Liver (tissue), 9 donors: ENCODE data around the gene DPY19L3. TPM values are rescaled to one million over a fixed set of nuclear protein-coding genes. Genes with fewer than 3 reads are reported as not detected.

ENCODE experiments used
- DNase-seq: peaks from one replicate; pipeline ENCODE4 v3.0.0-alpha.2; 2017; ENCODE audit warnings: low spot score
- H3K27ac ChIP-seq, 2 donors: one replicate each; pipeline ENCODE4 v1.7.0; 2013; ENCODE audit warnings: inconsistent platforms in 2 of 2, low read length in 2 of 2, control low read depth in 1 of 2, low read depth in 1 of 2, mild to moderate bottlenecking in 1 of 2
- H3K27me3 ChIP-seq, 4 donors: one replicate each; pipeline versions ENCODE4 v1.6.1 to v1.7.0; 2013; ENCODE audit warnings: low read length in 3 of 4, inconsistent platforms in 1 of 4, mild to moderate bottlenecking in 1 of 4, moderate library complexity in 1 of 4; ENCODE audit not compliant: control insufficient read depth in 4 of 4, insufficient read depth in 4 of 4
- H3K36me3 ChIP-seq, 4 donors: one replicate each; pipeline versions ENCODE4 v1.6.1 to v1.7.0; 2013; ENCODE audit warnings: low read length in 3 of 4, mild to moderate bottlenecking in 3 of 4, low read depth in 1 of 4, moderate library complexity in 1 of 4; ENCODE audit not compliant: control insufficient read depth in 4 of 4, insufficient read depth in 3 of 4
- H3K4me1 ChIP-seq, 4 donors: one replicate each; pipeline versions ENCODE4 v1.6.1 to v1.7.0; 2013; ENCODE audit warnings: low read length in 3 of 4, mild to moderate bottlenecking in 3 of 4, moderate library complexity in 1 of 4; ENCODE audit not compliant: control insufficient read depth in 4 of 4, insufficient read depth in 4 of 4
- H3K4me3 ChIP-seq, 3 donors: one replicate each; pipeline versions ENCODE4 v1.6.1 to v1.7.0; 2013; ENCODE audit warnings: low read length in 3 of 3, control low read depth in 1 of 3, low read depth in 1 of 3, mild to moderate bottlenecking in 1 of 3
- H3K9ac ChIP-seq, 2 donors: one replicate each; pipeline ENCODE4 v1.7.0; 2013; ENCODE audit warnings: low read length in 2 of 2, mild to moderate bottlenecking in 2 of 2, moderate library complexity in 2 of 2, control low read depth in 1 of 2, low read depth in 1 of 2
- H3K9me3 ChIP-seq, 4 donors: one replicate each; pipeline versions ENCODE4 v1.6.1 to v1.7.0; 2013; ENCODE audit warnings: low read length in 3 of 4; ENCODE audit not compliant: control insufficient read depth in 4 of 4
- ATF3 ChIP-seq: IDR thresholded peaks from 2 replicates; pipeline ENCODE4 v1.6.1; 2016; ENCODE audit warnings: antibody characterized with exemption
- CTCF ChIP-seq: fragments of 150-350 bp; IDR thresholded peaks from 2 replicates; pipeline ENCODE4 v1.5.1; 2017; ENCODE audit warnings: improper control_type of control experiment, low read depth, low read length; ENCODE audit not compliant: missing input control
- FOXA1 ChIP-seq: IDR thresholded peaks from 2 replicates; pipeline ENCODE4 v1.6.1; 2016; ENCODE audit warnings: antibody characterized with exemption
- FOXA2 ChIP-seq: IDR thresholded peaks from 2 replicates; pipeline ENCODE4 v1.6.1; 2016; ENCODE audit warnings: antibody characterized with exemption
- GABPA ChIP-seq, 2 donors: IDR thresholded peaks in 1 of 2; conservative IDR thresholded peaks in 1 of 2; 2 replicates each; pipeline ENCODE4 v1.6.1; 2016; ENCODE audit warnings: antibody characterized with exemption in 2 of 2, mild to moderate bottlenecking in 1 of 2, moderate library complexity in 1 of 2
- HNF4A ChIP-seq, 2 donors: conservative IDR thresholded peaks; 2 replicates each; pipeline ENCODE4 v1.6.1; 2016; ENCODE audit warnings: antibody characterized with exemption in 2 of 2, mild to moderate bottlenecking in 2 of 2
- HNF4G ChIP-seq: IDR thresholded peaks from 2 replicates; pipeline ENCODE4 v1.6.1; 2016; ENCODE audit warnings: antibody characterized with exemption
- JUND ChIP-seq, 2 donors: IDR thresholded peaks; 2 replicates each; pipeline ENCODE4 v1.6.1; 2016; ENCODE audit warnings: antibody characterized with exemption in 2 of 2
- MAX ChIP-seq: IDR thresholded peaks from 2 replicates; pipeline ENCODE4 v1.6.1; 2016; ENCODE audit warnings: antibody characterized with exemption
- RAD21 ChIP-seq, 2 donors: IDR thresholded peaks; 2 replicates each; pipeline ENCODE4 v1.6.1; 2016; ENCODE audit warnings: antibody characterized with exemption in 2 of 2, mild to moderate bottlenecking in 2 of 2
- REST ChIP-seq: IDR thresholded peaks from 2 replicates; pipeline ENCODE4 v1.6.1; 2016; ENCODE audit warnings: antibody characterized with exemption, mild to moderate bottlenecking
- RXRA ChIP-seq, 2 donors: IDR thresholded peaks; 2 replicates each; pipeline ENCODE4 v1.6.1; 2017 to 2018; ENCODE audit warnings: antibody characterized with exemption in 2 of 2, mild to moderate bottlenecking in 1 of 2
- SP1 ChIP-seq: IDR thresholded peaks from 2 replicates; pipeline ENCODE4 v1.6.1; 2018; ENCODE audit warnings: antibody characterized with exemption, mild to moderate bottlenecking
- TAF1 ChIP-seq: conservative IDR thresholded peaks from 2 replicates; pipeline ENCODE4 v1.6.1; 2016; ENCODE audit warnings: antibody characterized with exemption, mild to moderate bottlenecking
- YY1 ChIP-seq: IDR thresholded peaks from 2 replicates; pipeline ENCODE4 v1.6.1; 2016; ENCODE audit warnings: antibody characterized with exemption, mild to moderate bottlenecking
- WGBS: extraction: QIAGEN DNeasy Blood & Tissue Kit; methylation state at CpG from one replicate; pipeline ENCODE4 v1.1.7; 2013; 5-methylcytosine and 5-hydroxymethylcytosine counted together
- polyA plus RNA-seq, 2 donors: library from polyadenylated mRNA; stranded (reverse) in 1 of 2; unstranded in 1 of 2; fragments of 200-250 nt in 1 of 2; fragments of >200 nt in 1 of 2; fragmentation: Nextera tagmentation in 1 of 2; extraction: Ambion mirVana in 1 of 2; gene quantifications; one replicate each; pipeline versions ENCODE4 v1.2.1 to v1.2.3, GENCODE V29; 2013 to 2015
- total RNA-seq, 2 donors: library from RNA; depleted of rRNA; stranded (reverse); fragments of >200 nt; gene quantifications; one replicate each; pipeline ENCODE4 v1.2.3, GENCODE V29; 2014
- donor health status: healthy.
- donor health status: healthy.
- donor health status: healthy.
- donor health status: healthy.
- donor health status: healthy.

DPY19L3 gene
- total and polyA plus RNA-seq, 4 donors: 2.7 to 13.0 (median 7.4) TPM

GRCh38 chr19:32456406-32456805, 50.8 kb downstream of the DPY19L3 start:
- H3K36me3 ChIP-seq: peaks cover 0 to 6% (median 5%) of the 10 kb centered on the region in 4 donors
- H3K27me3 ChIP-seq: no peaks in the 10 kb centered on the region
- H3K27ac ChIP-seq: no peak overlapping the region
- H3K4me3 ChIP-seq: no peak overlapping the region
- WGBS: 96% methylated on average over 4 of the region's 4 CpGs
- DNase-seq: no peak
- no peaks in the 10 kb centered on the region for H3K9me3 ChIP-seq
- no peak overlapping the region for H3K9ac ChIP-seq
- TF ChIP-seq RAD21 (IDR thresholded peaks at IDR 0.05): no peak
- no peak for TF ChIP-seq YY1
- no peak for TF ChIP-seq ATF3
- no peak for TF ChIP-seq CTCF
- TF ChIP-seq MAX: no peak
- no peak for TF ChIP-seq RXRA (IDR thresholded peaks at IDR 0.05)
- no peak for TF ChIP-seq FOXA1
- TF ChIP-seq SP1: no peak
- no peak for TF ChIP-seq HNF4A (conservative IDR thresholded peaks at IDR 0.05)
- no peak for TF ChIP-seq TAF1
- TF ChIP-seq HNF4G: no peak
- no peak for TF ChIP-seq JUND (IDR thresholded peaks at IDR 0.05)
- peaks cover 0 to 3% (median under 1%) of the 10 kb centered on the region in 4 donors for H3K4me1 ChIP-seq

GRCh38 chr19:32457571-32458158, 52.1 kb downstream of the DPY19L3 start:
- no peaks in the 10 kb centered on the region for H3K9me3 ChIP-seq
- no peak for DNase-seq
- TF ChIP-seq GABPA (IDR thresholded peaks at IDR 0.05 in 1 of 2, conservative IDR thresholded peaks at IDR 0.05 in 1 of 2) (no peak), ATF3 (no peak), FOXA1 (no peak), TAF1 (no peak), REST (no peak), FOXA2 (no peak), HNF4G (no peak)
- no peaks in the 10 kb centered on the region for H3K27me3 ChIP-seq
- H3K4me1 ChIP-seq: peaks cover 0 to 3% (median under 1%) of the 10 kb centered on the region in 4 donors
- H3K4me3 ChIP-seq: no peak overlapping the region
- H3K9ac ChIP-seq: no peak overlapping the region
- H3K36me3 ChIP-seq: peaks cover 0 to 8% (median 5%) of the 10 kb centered on the region in 4 donors
- H3K27ac ChIP-seq: no peak overlapping the region
- WGBS: 91% methylated on average over 5 of the region's 5 CpGs
